CD4-positive, alpha-beta T cell treated with Interleukin-15 for 1 hour (primary cell): Measurements from ENCODE around the gene SLC6A19.
"Not testable (repeated sequence)": the region's sequence is repeated elsewhere in the genome, so short reads cannot be mapped to it uniquely, and the experiment has no call there.

Experiments
- DNase-seq: peaks from one replicate; pipeline ENCODE4 v3.0.0-alpha.2; 2020

SLC6A19 gene

GRCh38 chr5:1249366-1250280 is 48.2 kb downstream of the SLC6A19 start:
- no peak for DNase-seq

DNA sequence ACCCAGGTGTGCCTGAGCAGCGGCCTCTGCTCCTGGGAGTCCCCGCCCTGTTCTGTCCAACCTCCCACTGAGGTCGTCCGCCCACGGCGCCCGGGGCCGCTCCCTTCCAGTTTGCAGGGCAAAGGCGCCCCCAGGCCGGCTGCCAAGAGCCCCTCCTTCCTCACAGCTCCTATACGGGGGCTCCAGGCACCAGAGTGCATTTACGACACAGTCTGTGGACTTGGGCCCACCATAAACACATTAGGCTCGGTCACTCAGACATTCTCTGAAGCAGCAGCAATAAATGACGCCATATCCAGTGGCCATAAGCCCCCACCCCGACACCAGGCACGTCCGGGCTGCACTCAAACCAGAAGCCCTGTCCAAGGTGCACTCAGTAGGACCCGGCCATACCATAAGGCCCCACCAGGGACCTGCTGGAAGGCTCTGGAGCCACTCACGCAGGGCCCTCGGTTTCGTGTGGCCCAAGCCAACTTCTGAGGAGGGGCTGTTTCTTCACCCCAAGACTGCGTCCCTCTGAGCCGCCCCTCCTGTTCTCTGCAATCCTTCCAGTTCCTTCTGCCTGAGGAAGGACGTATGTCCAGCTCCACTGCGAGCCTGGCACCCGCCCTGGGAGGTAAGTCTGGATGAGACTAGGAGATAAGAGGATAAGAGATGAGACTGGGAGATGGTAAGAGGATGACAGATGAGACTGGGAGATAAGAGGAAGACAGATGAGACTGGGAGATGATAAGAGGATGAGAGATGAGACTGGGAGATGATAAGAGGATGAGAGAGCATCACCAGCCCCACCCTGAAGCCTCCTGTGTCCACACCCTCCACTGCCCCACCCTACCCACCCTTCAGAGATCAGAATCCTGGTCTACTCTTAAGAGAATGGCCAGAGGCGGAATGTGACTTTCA is 50.5 kb downstream of the SLC6A19 start:
- no peak for DNase-seq

- no peak for DNase-seq
Observed at GRCh38 chr5:1252681-1253080, 51.3 kb downstream of the SLC6A19 start.

DNA sequence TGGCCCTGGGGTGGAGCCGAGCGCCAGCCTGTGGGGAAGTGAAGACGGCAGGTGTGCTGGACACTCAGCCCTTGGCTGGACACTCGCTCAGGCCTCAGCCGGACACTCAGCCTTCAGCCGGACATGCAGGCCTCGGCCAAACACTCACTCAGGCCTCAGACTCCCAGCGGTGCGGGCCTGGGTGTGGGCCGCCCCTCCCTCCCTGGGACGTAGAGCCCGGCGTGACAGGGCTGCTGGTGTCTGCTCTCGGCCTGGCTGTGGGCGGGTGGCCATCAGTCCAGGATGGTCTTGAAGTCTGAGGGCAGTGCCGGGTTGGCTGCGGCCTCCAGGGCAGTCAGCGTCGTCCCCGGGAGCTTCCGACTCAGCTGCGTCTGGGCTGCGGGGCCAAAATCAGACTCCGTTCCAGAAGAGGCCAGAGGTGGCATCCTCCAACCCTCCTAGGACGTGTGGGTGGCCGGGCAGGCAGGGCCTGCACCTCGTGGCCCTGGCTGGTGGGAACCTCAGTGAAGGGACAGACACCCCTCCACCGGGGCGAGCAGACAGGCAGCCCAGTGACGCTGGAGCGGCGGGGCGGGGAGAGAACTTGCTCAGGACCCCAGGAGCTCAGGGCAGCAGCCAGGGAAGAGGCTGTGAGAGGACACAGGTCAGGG is 52.2 kb downstream of the SLC6A19 start:
- no peak for DNase-seq

DNA sequence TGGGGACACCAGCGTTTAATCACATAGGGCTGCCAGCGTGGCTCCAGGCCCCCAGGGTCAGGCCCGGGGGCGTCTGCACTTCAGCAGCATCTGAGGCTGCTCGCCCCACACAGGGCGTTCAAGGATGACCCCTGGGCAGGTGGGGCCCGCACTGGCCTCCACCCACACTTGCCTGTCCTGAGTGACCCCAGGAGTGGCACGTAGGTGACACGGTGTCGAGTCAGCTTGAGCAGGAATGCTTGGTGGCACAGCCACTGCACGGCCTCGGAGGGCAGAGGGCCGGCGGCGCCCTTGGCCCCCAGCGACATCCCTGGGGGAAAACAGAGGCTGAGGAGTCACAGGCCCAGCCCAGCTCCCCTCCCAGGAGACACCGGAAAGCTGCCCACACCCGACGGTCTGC is 52.8 kb downstream of the SLC6A19 start:
- no peak for DNase-seq

DNA sequence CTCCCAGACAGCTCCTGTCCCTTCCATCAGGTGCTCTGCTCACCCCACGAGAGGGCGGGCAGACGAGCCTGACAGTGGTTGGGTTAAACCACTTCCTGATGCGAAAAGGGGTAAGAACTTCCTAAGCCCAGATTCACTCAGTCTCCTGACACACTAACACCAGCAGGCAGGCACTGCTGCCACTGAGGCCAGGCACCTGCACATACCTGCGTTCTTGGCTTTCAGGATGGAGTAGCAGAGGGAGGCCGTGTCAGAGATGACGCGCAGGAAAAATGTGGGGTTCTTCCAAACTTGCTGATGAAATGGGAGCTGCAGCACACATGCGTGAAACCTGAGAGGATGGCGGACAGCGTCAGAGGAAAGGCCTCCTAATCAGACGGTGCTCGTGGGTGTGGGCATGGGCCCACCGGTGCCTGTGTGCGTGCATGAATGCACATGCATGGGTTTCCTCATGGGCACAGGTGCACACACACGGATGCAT is 53.7 kb downstream of the SLC6A19 start:
- peak; percentile 40 for DNase-seq

- no peak for DNase-seq
Observed at GRCh38 chr5:1256776-1257175, 55.4 kb downstream of the SLC6A19 start.

DNA sequence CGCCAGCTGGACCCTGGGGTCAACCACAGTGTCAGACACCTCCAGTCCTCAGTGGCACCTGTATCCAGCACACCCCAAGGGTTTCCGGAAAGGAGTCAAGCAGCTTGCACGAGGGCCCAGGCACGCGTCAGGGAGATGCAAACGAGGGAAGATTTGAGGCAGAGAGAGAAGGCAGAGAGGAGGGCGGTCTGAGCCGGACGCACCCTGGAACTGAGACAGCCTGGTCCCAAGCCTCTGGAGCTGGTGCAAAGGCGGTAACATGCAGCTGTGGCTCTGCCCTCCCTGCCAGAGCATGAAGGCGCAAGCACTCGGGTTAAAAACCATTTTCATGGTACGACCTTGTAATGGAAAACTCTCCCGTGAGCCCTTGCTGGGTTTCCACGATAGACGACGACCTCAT is 56.0 kb downstream of the SLC6A19 start:
- no peak for DNase-seq

DNA sequence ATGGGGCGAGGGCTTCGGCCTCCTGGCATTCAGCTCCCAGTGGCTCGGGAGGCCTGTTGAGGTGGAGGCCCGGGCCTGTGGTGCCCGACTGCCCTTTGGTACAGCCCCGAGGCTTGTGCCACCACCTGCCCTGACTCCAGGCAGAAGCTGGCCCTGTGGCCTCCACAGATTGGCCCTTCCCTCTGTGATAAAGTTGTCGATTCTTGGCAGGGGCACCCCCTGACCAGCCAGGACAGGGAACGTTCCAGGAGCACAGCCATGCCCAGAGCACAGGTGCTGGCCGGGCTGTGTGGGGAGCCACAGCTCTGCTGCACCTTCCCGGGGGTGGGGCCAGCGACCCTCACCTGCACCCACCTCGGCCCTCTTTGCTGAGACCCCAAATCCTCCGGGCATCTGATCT is 56.4 kb downstream of the SLC6A19 start:
- no peak for DNase-seq

GRCh38 chr5:1259806-1260480 is 58.5 kb downstream of the SLC6A19 start:
- DNase-seq, result no peak

DNA sequence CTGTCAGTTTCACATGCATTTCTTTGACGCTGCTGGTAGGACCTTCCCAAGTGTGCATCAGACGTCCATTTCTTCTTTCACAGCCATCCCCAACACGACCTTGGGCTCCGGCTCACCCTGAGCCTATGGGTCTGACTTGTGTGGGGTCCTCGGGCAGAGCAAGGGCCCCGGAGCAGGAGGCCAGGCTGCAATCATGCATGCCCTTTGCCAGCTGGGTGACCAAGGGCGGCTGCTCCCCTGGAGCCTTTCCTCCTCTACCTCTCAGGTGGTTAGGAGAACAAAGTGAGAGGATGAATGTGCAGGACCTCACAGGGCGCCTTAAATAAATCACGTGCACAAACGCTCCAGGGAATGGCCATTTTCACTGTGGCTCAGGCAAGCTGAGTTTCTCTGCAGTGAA is 60.2 kb downstream of the SLC6A19 start:
- no peak for DNase-seq

GRCh38 chr5:1262381-1262780 is 61.0 kb downstream of the SLC6A19 start:
- DNase-seq, result no peak

- DNase-seq, result no peak
Observed at GRCh38 chr5:1264211-1264610, 62.8 kb downstream of the SLC6A19 start.

DNA sequence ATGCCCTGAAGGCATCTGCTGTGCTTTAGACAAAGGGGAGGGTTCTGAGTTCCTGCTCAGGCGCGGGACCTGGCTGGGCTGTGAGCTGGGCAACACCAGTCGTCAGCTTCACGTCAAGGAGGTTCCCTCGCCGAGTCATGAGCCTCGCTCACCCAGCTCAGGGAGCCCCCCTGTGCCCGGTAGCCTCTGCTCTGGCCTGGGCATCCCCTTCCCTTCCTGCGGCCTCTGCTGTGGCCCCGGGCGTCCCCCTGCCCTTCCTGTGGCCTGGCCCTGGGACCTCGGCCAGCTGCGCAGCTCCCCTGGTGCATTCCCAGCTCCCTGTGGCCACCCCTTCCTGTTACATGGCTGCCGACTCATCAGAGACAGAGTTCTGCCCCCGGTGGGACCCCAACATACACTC is 63.6 kb downstream of the SLC6A19 start:
- DNase-seq, result no peak

- no peak for DNase-seq
Observed at GRCh38 chr5:1265461-1266455, 64.4 kb downstream of the SLC6A19 start.

DNA sequence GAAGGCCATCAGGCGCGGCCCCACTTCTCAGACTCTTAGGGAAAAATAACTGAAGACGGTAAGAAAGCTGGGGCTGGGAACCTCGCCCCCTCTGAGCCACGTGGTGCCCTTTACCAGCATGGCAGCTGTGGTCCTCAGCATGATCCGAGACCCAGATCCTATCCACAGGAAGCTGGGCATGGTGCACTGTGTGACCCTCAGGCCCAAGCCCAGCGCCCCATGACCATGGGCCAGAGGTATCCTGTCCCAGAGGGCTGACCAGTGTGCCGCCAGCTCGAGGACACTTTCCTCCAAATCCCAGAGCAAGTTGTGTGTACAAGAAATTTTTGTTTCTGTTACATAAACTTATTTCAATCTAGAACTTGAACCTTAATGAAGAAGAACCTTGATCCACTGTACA is 65.4 kb downstream of the SLC6A19 start:
- no peak for DNase-seq

GRCh38 chr5:1267464-1267863 is 66.1 kb downstream of the SLC6A19 start:
- not testable (repeated sequence) for DNase-seq

GRCh38 chr5:1268056-1268455 is 66.7 kb downstream of the SLC6A19 start:
- DNase-seq, result no peak

DNA sequence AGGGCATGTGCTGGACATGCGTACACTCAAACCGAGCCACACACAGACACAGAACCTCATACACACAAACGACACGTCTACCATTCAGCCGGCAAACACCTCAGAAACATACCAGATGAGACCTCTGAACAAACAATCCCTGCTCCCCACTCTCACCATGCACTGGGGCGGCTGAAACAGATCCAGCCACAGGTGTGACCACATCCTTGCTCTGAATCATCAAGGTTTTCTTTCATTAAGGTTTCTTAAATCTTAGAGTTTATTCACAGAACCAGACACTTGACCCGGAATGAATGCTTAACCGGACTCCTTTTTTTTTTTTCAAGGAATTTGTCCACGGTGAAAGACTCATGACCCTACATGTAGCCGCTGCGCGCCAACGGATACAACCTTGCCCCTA is 67.3 kb downstream of the SLC6A19 start:
- DNase-seq, result no peak

- DNase-seq, result no peak
Observed at GRCh38 chr5:1270426-1270825, 69.0 kb downstream of the SLC6A19 start.
